Activated CD8-positive, alpha-beta memory T cell treated with anti-CD3 and anti-CD28 coated beads for 1 hour (primary cell): ENCODE measurements around the gene HGF.

Source experiments
- DNase-seq, 2 donors: peaks; one replicate each; pipeline ENCODE4 v3.0.0-alpha.2; 2020; ENCODE audit warnings: low read depth in 1 of 2; ENCODE audit errors: extremely low read depth in 1 of 2

HGF gene

GRCh38 chr7:81687062-81687461 lies 82.8 kb downstream of the HGF start:
- no peak for DNase-seq

GRCh38 chr7:81685270-81685868 lies 84.5 kb downstream of the HGF start:
- no peak for DNase-seq

- no peak for DNase-seq
Measured at GRCh38 chr7:81684514-81685269, 85.2 kb downstream of the HGF start.

- DNase-seq = no peak
Measured at GRCh38 chr7:81684033-81684432, 85.8 kb downstream of the HGF start.

GRCh38 chr7:81682873-81683272 lies 87.0 kb downstream of the HGF start:
- DNase-seq = no peak

GRCh38 chr7:81680120-81680519 lies 89.7 kb downstream of the HGF start:
- no peak for DNase-seq

- DNase-seq = no peak
Measured at GRCh38 chr7:81676813-81677212, 93.0 kb downstream of the HGF start.

GRCh38 chr7:81676105-81676811 lies 93.6 kb downstream of the HGF start:
- no peak for DNase-seq

- no peak for DNase-seq
Measured at GRCh38 chr7:81674431-81674830, 95.4 kb downstream of the HGF start.

- DNase-seq = no peak
Measured at GRCh38 chr7:81672872-81673271, 97.0 kb downstream of the HGF start.

GRCh38 chr7:81669476-81670105 lies 100.3 kb downstream of the HGF start:
- no peak for DNase-seq

- DNase-seq = no peak
Measured at GRCh38 chr7:81666209-81666608, 103.6 kb downstream of the HGF start.

- no peak for DNase-seq
Measured at GRCh38 chr7:81665236-81665635, 104.6 kb downstream of the HGF start.

- no peak for DNase-seq
Measured at GRCh38 chr7:81664304-81664703, 105.5 kb downstream of the HGF start.

GRCh38 chr7:81662531-81662930 lies 107.3 kb downstream of the HGF start:
- DNase-seq = no peak

- DNase-seq = no peak
Measured at GRCh38 chr7:81659697-81660395, 110.0 kb downstream of the HGF start.

- no peak for DNase-seq
Measured at GRCh38 chr7:81657551-81657950, 112.3 kb downstream of the HGF start.

- DNase-seq = no peak
Measured at GRCh38 chr7:81655271-81655670, 114.6 kb downstream of the HGF start.

GRCh38 chr7:81652225-81652624 lies 117.6 kb downstream of the HGF start:
- DNase-seq = no peak
